ENCODE measurements around the gene HOXC9.

The HOXC9 gene

GRCh38 chr12:53989227-53990113, 10.5 kb upstream of the HOXC9 start:
- peak; percentile 58 for TF ChIP-seq CTCF (conservative IDR thresholded peaks at IDR 0.05; ENCODE audit: control insufficient read depth, insufficient read depth, low read depth, low read length)
- peak overlapping the region; percentile 40 for H3K4me3 ChIP-seq (ENCODE audit: control insufficient read depth, low read depth, low read length)
- DNase-seq (ENCODE audit: low read depth): peak; percentile 71

- TF ChIP-seq CTCF (conservative IDR thresholded peaks at IDR 0.05; ENCODE audit: control insufficient read depth, insufficient read depth, low read depth, low read length): no peak
- H3K4me3 ChIP-seq (ENCODE audit: control insufficient read depth, low read depth, low read length): peak overlapping the region; percentile 27
These were observed 9.5 kb upstream of the HOXC9 start for GRCh38 chr12:53990311-53991076.

GRCh38 chr12:53991077-53991460, 8.9 kb upstream of the HOXC9 start:
- peak; percentile 88 for DNase-seq (ENCODE audit: low read depth)
- no peak for TF ChIP-seq CTCF (conservative IDR thresholded peaks at IDR 0.05; ENCODE audit: control insufficient read depth, insufficient read depth, low read depth, low read length)
- H3K4me3 ChIP-seq (ENCODE audit: control insufficient read depth, low read depth, low read length): peak overlapping the region; percentile 27

More at GRCh38 chr12:53990311-53991076, 9.5 kb upstream of the HOXC9 start:
- peak; percentile 63 for DNase-seq (ENCODE audit: low read depth)

- no peak for DNase-seq (ENCODE audit: low read depth)
- no peak overlapping the region for H3K4me3 ChIP-seq (ENCODE audit: control insufficient read depth, low read depth, low read length)
- no peak for TF ChIP-seq CTCF (conservative IDR thresholded peaks at IDR 0.05; ENCODE audit: control insufficient read depth, insufficient read depth, low read depth, low read length)
These were observed 7.5 kb upstream of the HOXC9 start for GRCh38 chr12:53992377-53992889.

- TF ChIP-seq CTCF (conservative IDR thresholded peaks at IDR 0.05; ENCODE audit: control insufficient read depth, insufficient read depth, low read depth, low read length): no peak
- DNase-seq (ENCODE audit: low read depth): no peak
- no peak overlapping the region for H3K4me3 ChIP-seq (ENCODE audit: control insufficient read depth, low read depth, low read length)
These were observed 6.6 kb upstream of the HOXC9 start for GRCh38 chr12:53993162-53994008.

GRCh38 chr12:53994009-53994263, 6.0 kb upstream of the HOXC9 start:
- no peak for DNase-seq (ENCODE audit: low read depth)
- H3K4me3 ChIP-seq (ENCODE audit: control insufficient read depth, low read depth, low read length): peak overlapping the region; percentile 49
- no peak for TF ChIP-seq CTCF (conservative IDR thresholded peaks at IDR 0.05; ENCODE audit: control insufficient read depth, insufficient read depth, low read depth, low read length)

Measured in fibroblast of mammary gland (primary cell).